ENCODE results near the gene NUDT8.
"Not testable (repeated sequence)": the region's sequence is repeated elsewhere in the genome, so short reads cannot be mapped to it uniquely, and the experiment has no call there.

The NUDT8 gene

GRCh38 chr11:67628710-67629385 is 889 bp downstream of the NUDT8 start:
- no peak for DNase-seq (ENCODE audit: low read depth in 2 of 2, low spot score in 1 of 2)

GRCh38 chr11:67627812-67628624 is 1.7 kb downstream of the NUDT8 start:
- DNase-seq (ENCODE audit: low read depth in 2 of 2, low spot score in 1 of 2), result no peak

- no peak for DNase-seq (ENCODE audit: low read depth in 2 of 2, low spot score in 1 of 2)
Observed at GRCh38 chr11:67627441-67627811, 2.3 kb downstream of the NUDT8 start.

- DNase-seq (ENCODE audit: low read depth in 2 of 2, low spot score in 1 of 2), result no peak
Observed at GRCh38 chr11:67626970-67627369, 2.8 kb downstream of the NUDT8 start.

GRCh38 chr11:67626131-67626833 is 3.5 kb downstream of the NUDT8 start:
- DNase-seq (ENCODE audit: low read depth in 2 of 2, low spot score in 1 of 2), result not testable (repeated sequence)

- not testable (repeated sequence) for DNase-seq (ENCODE audit: low read depth in 2 of 2, low spot score in 1 of 2)
Observed at GRCh38 chr11:67623795-67624194, 5.9 kb downstream of the NUDT8 start.

- DNase-seq (ENCODE audit: low read depth in 2 of 2, low spot score in 1 of 2), result not testable (repeated sequence)
Observed at GRCh38 chr11:67622905-67623304, 6.8 kb downstream of the NUDT8 start.

- DNase-seq (ENCODE audit: low read depth in 2 of 2, low spot score in 1 of 2), result not testable (repeated sequence)
Observed at GRCh38 chr11:67621928-67622327, 7.8 kb downstream of the NUDT8 start.

- DNase-seq (ENCODE audit: low read depth in 2 of 2, low spot score in 1 of 2), result not testable (repeated sequence)
Observed at GRCh38 chr11:67620621-67621020, 9.1 kb downstream of the NUDT8 start.

GRCh38 chr11:67619683-67620618 is 9.8 kb downstream of the NUDT8 start:
- not testable (repeated sequence) for DNase-seq (ENCODE audit: low read depth in 2 of 2, low spot score in 1 of 2)

- not testable (repeated sequence) for DNase-seq (ENCODE audit: low read depth in 2 of 2, low spot score in 1 of 2)
Observed at GRCh38 chr11:67618901-67619659, 10.7 kb downstream of the NUDT8 start.

GRCh38 chr11:67617243-67617953 is 12.3 kb downstream of the NUDT8 start:
- no peak for DNase-seq (ENCODE audit: low read depth in 2 of 2, low spot score in 1 of 2)

- DNase-seq (ENCODE audit: low read depth in 2 of 2, low spot score in 1 of 2), result no peak
Observed at GRCh38 chr11:67616431-67617242, 13.1 kb downstream of the NUDT8 start.

- no peak for DNase-seq (ENCODE audit: low read depth in 2 of 2, low spot score in 1 of 2)
Observed at GRCh38 chr11:67615728-67616430, 13.9 kb downstream of the NUDT8 start.

- no peak for DNase-seq (ENCODE audit: low read depth in 2 of 2, low spot score in 1 of 2)
Observed at GRCh38 chr11:67614730-67615714, 14.7 kb downstream of the NUDT8 start.

GRCh38 chr11:67613960-67614715 is 15.6 kb downstream of the NUDT8 start:
- DNase-seq (ENCODE audit: low read depth in 2 of 2, low spot score in 1 of 2), result peak; percentile 70 to 80
